RWPE1 (cell line): ENCODE data around the gene MTMR2.

Experiments
- CTCF ChIA-PET: fragments of 350-600 bp; sonication (Branson Sonifier 250); formaldehyde crosslinking; extraction: SDS; loops from one replicate; lab custom pipeline; 2021; lab: Yijun Ruan, JAX
- POLR2A ChIA-PET: fragments of 400-600 bp; formaldehyde crosslinking; extraction: SDS; loops from one replicate; lab custom pipeline; 2020; ENCODE audit warnings: antibody characterized with exemption; ENCODE audit not compliant: low non-redundant PET; lab: Yijun Ruan, JAX
- DNase-seq: peaks from one replicate; pipeline ENCODE4 v3.0.0; 2012; ENCODE audit warnings: low spot score
- H3K27ac ChIP-seq: fragments of 450-650 bp; 2 replicates; pipeline ENCODE4 v1.5.1; 2017
- CTCF ChIP-seq: fragments of 450-650 bp; conservative IDR thresholded peaks from 2 replicates; pipeline ENCODE4 v1.5.1; 2017; ENCODE audit warnings: low read depth, mild to moderate bottlenecking

The MTMR2 gene

GRCh38 chr11:95910638-95911368, 13.1 kb downstream of the MTMR2 start:
- no peak for DNase-seq
- POLR2A ChIA-PET, result no interaction called here
- no peak for TF ChIP-seq CTCF
- H3K27ac ChIP-seq, result no peak overlapping the region
- CTCF ChIA-PET, result interaction anchor here (0.5 to 1.1 kb wide), 2 partner anchors 31 to 144 kb away, joined by 3 to 4 read pairs; no protein-coding TSS in a partner anchor

- H3K27ac ChIP-seq, result no peak overlapping the region
- no peak for TF ChIP-seq CTCF
- CTCF ChIA-PET, result no interaction called here
- POLR2A ChIA-PET, result no interaction called here
- no peak for DNase-seq
Observed at GRCh38 chr11:95908826-95909225, 15.1 kb downstream of the MTMR2 start.

- CTCF ChIA-PET, result interaction anchor here (0.7 kb wide), 1 partner anchor 779 kb away, joined by 3 read pairs; no protein-coding TSS in a partner anchor
- no peak for DNase-seq
- H3K27ac ChIP-seq, result no peak overlapping the region
- POLR2A ChIA-PET, result no interaction called here
- TF ChIP-seq CTCF, result no peak
Observed at GRCh38 chr11:95907476-95907875, 16.4 kb downstream of the MTMR2 start.

- H3K27ac ChIP-seq, result no peak overlapping the region
- DNase-seq, result no peak
- TF ChIP-seq CTCF, result no peak
- ChIA-PET POLR2A (no interaction called here), CTCF (interaction anchor here (0.6 kb wide), 1 partner anchor 407 kb away, joined by 3 read pairs; no protein-coding TSS in a partner anchor)
Observed at GRCh38 chr11:95904009-95904650, 19.8 kb downstream of the MTMR2 start.

GRCh38 chr11:95898782-95899181, 25.1 kb downstream of the MTMR2 start:
- H3K27ac ChIP-seq, result no peak overlapping the region
- ChIA-PET CTCF (no interaction called here), POLR2A (no interaction called here)
- TF ChIP-seq CTCF, result no peak
- no peak for DNase-seq

- DNase-seq, result no peak
- POLR2A ChIA-PET, result no interaction called here
- no peak overlapping the region for H3K27ac ChIP-seq
- CTCF ChIA-PET, result no interaction called here
- no peak for TF ChIP-seq CTCF
Observed at GRCh38 chr11:95897731-95898130, 26.2 kb downstream of the MTMR2 start.
